HEK293 (cell line): ENCODE results near the gene PEX14.

Experiments
- CTCF ChIA-PET: fragments of 350-600 bp; formaldehyde crosslinking; extraction: SDS; loops from one replicate; lab custom pipeline; 2021; ENCODE audit warnings: antibody characterized with exemption; lab: Yijun Ruan, JAX
- POLR2A ChIA-PET: fragments of 300-600 bp; formaldehyde crosslinking; extraction: SDS; loops from one replicate; lab custom pipeline; 2020; ENCODE audit warnings: antibody characterized with exemption, inconsistent platforms; lab: Yijun Ruan, JAX
- H3K27ac ChIP-seq: fragments of 200-500 bp; sonication (Bioruptor generic); 2 replicates; pipeline ENCODE4 v1.5.1; 2014; ENCODE audit warnings: low read depth, low read length, control low read depth, inconsistent platforms; ENCODE audit errors: extremely low read depth
- H3K36me3 ChIP-seq, 2 experiments: fragments of 200-500 bp in 1 of 2; sonication (Bioruptor generic) in 1 of 2; 1 replicate in 1 of 2; 2 replicates in 1 of 2; pipeline ENCODE4 v1.5.1; 2014 to 2017; ENCODE audit warnings: inconsistent platforms in 2 of 2, low read length in 2 of 2; ENCODE audit not compliant: control insufficient read depth in 2 of 2, insufficient read depth in 1 of 2
- H3K4me1 ChIP-seq: fragments of 200-500 bp; sonication (Bioruptor generic); 2 replicates; pipeline ENCODE4 v1.5.1; 2014; ENCODE audit warnings: mild to moderate bottlenecking, low read length, inconsistent platforms; ENCODE audit not compliant: control insufficient read depth, insufficient read depth
- H3K4me3 ChIP-seq: 2 replicates; pipeline ENCODE4 v1.5.1; 2011; ENCODE audit warnings: low read depth, mild to moderate bottlenecking, control low read depth, low read length, moderate library complexity
- H3K9me3 ChIP-seq: fragments of 200-500 bp; sonication (Bioruptor generic); 2 replicates; pipeline ENCODE4 v1.5.1; 2014; ENCODE audit warnings: low read depth, low read length, inconsistent platforms; ENCODE audit not compliant: control insufficient read depth, insufficient read depth
- PRDM10 ChIP-seq: fragments of 450-650 bp; formaldehyde crosslinking; IDR thresholded peaks from 2 replicates; pipeline ENCODE4 v1.5.1; 2016; ENCODE audit warnings: missing biosample characterization, missing genetic modification characterization
- PRDM4 ChIP-seq: fragments of 450-650 bp; formaldehyde crosslinking; IDR thresholded peaks from 2 replicates; pipeline ENCODE4 v1.5.1; 2017; ENCODE audit warnings: missing biosample characterization, missing genetic modification characterization
- ZBTB6 ChIP-seq: fragments of 450-650 bp; formaldehyde crosslinking; IDR thresholded peaks from 2 replicates; pipeline ENCODE4 v1.5.1; 2017; ENCODE audit warnings: missing biosample characterization, missing genetic modification characterization
- ZEB2 ChIP-seq: fragments of 450-650 bp; formaldehyde crosslinking; IDR thresholded peaks from 2 replicates; pipeline ENCODE4 v1.5.1; 2016; ENCODE audit warnings: missing biosample characterization, missing genetic modification characterization
- ZNF146 ChIP-seq: fragments of 450-650 bp; formaldehyde crosslinking; IDR thresholded peaks from 2 replicates; pipeline ENCODE4 v1.5.1; 2016; ENCODE audit warnings: missing biosample characterization, missing genetic modification characterization
- ZNF148 ChIP-seq: fragments of 450-650 bp; formaldehyde crosslinking; IDR thresholded peaks from 2 replicates; pipeline ENCODE4 v1.5.0; 2017; ENCODE audit warnings: missing biosample characterization, missing genetic modification characterization, borderline replicate concordance
- ZNF169 ChIP-seq: fragments of 450-650 bp; formaldehyde crosslinking; IDR thresholded peaks from 2 replicates; pipeline ENCODE4 v1.5.1; 2016; ENCODE audit warnings: missing biosample characterization, missing genetic modification characterization
- ZNF18 ChIP-seq: fragments of 450-650 bp; formaldehyde crosslinking; IDR thresholded peaks from 2 replicates; pipeline ENCODE4 v1.5.1; 2016; ENCODE audit warnings: missing biosample characterization, missing genetic modification characterization
- ZNF2 ChIP-seq: fragments of 450-650 bp; formaldehyde crosslinking; IDR thresholded peaks from 2 replicates; pipeline ENCODE4 v1.5.1; 2016; ENCODE audit warnings: missing biosample characterization, missing genetic modification characterization
- ZNF350 ChIP-seq: fragments of 450-650 bp; formaldehyde crosslinking; IDR thresholded peaks from 2 replicates; pipeline ENCODE4 v1.5.0; 2017; ENCODE audit warnings: missing biosample characterization, mild to moderate bottlenecking, missing genetic modification characterization
- ZNF398 ChIP-seq: fragments of 450-650 bp; formaldehyde crosslinking; IDR thresholded peaks from 2 replicates; pipeline ENCODE4 v1.5.1; 2017; ENCODE audit warnings: missing biosample characterization, missing genetic modification characterization
- ZNF426 ChIP-seq: fragments of 450-650 bp; formaldehyde crosslinking; IDR thresholded peaks from 2 replicates; pipeline ENCODE4 v1.5.1; 2017; ENCODE audit warnings: missing biosample characterization, missing genetic modification characterization, mild to moderate bottlenecking, inconsistent platforms, moderate library complexity
- ZNF449 ChIP-seq: fragments of 450-650 bp; formaldehyde crosslinking; IDR thresholded peaks from 2 replicates; pipeline ENCODE4 v1.5.1; 2017; ENCODE audit warnings: missing biosample characterization, mild to moderate bottlenecking, missing genetic modification characterization, moderate library complexity
- ZNF704 ChIP-seq: fragments of 450-650 bp; formaldehyde crosslinking; IDR thresholded peaks from 2 replicates; pipeline ENCODE4 v1.5.1; 2016; ENCODE audit warnings: missing biosample characterization, missing genetic modification characterization
- ZSCAN16 ChIP-seq: fragments of 450-650 bp; formaldehyde crosslinking; IDR thresholded peaks from 2 replicates; pipeline ENCODE4 v1.5.1; 2016; ENCODE audit warnings: missing biosample characterization, missing genetic modification characterization

PEX14 gene

GRCh38 chr1:10639011-10639774 is 164.4 kb downstream of the PEX14 start:
- POLR2A ChIA-PET = no interaction called here
- Histone ChIP-seq H3K36me3 (peaks cover 0 to 20% of the 10 kb centered on the region in 2 experiments; a peak in 1 of 3 replicates), H3K9me3 (no peaks in the 10 kb centered on the region), H3K4me1 (peaks cover 4% of the 10 kb centered on the region), H3K27ac (no peak overlapping the region), H3K4me3 (no peak overlapping the region)
- CTCF ChIA-PET = no interaction called here
- TF ChIP-seq ZNF704 (tag by site-specific recombination) (no peak), ZNF148 (tag by site-specific recombination) (no peak), ZSCAN16 (no peak), ZNF146 (tag by site-specific recombination) (no peak), ZNF350 (no peak), ZBTB6 (tag by site-specific recombination) (no peak), PRDM10 (tag by site-specific recombination) (no peak), ZNF18 (tag by site-specific recombination) (no peak), ZNF2 (tag by site-specific recombination) (no peak), ZNF169 (tag by site-specific recombination) (no peak), ZNF398 (tag by site-specific recombination) (no peak), ZNF449 (tag by site-specific recombination) (no peak), ZNF426 (tag by site-specific recombination) (no peak), ZEB2 (tag by site-specific recombination) (no peak), PRDM4 (tag by site-specific recombination) (no peak)
